Ascending aorta (tissue), 2 donors: ENCODE data around the gene ABCB10. TPM values are rescaled to one million over a fixed set of nuclear protein-coding genes. Genes with fewer than 3 reads are reported as not detected.

Experiments used
- DNase-seq, 2 donors: peaks; one replicate each; pipeline ENCODE4 v3.0.0-alpha.2; 2019; ENCODE audit warnings: low spot score in 2 of 2
- H3K27ac ChIP-seq, 2 donors: fragments of 200-600 bp; sonication (generic); one replicate each; pipeline ENCODE4 v1.5.1; 2016 to 2017; ENCODE audit warnings: mild to moderate bottlenecking in 1 of 2
- H3K27me3 ChIP-seq: fragments of 200-600 bp; sonication (generic); one replicate; pipeline ENCODE4 v1.5.1; 2017
- H3K36me3 ChIP-seq, 2 donors: fragments of 200-600 bp; sonication (generic); one replicate each; pipeline ENCODE4 v1.5.1; 2016
- H3K4me1 ChIP-seq, 2 donors: fragments of 200-600 bp; sonication (generic); one replicate each; pipeline ENCODE4 v1.5.1; 2016 to 2017; ENCODE audit warnings: mild to moderate bottlenecking in 1 of 2
- H3K4me3 ChIP-seq, 2 donors: fragments of 200-600 bp; sonication (generic); one replicate each; pipeline ENCODE4 v1.5.1; 2016 to 2017; ENCODE audit warnings: mild to moderate bottlenecking in 1 of 2
- H3K9me3 ChIP-seq, 2 donors: fragments of 200-600 bp; sonication (generic); one replicate each; pipeline ENCODE4 v1.5.1; 2016
- CTCF ChIP-seq, 3 experiments: fragments of 200-600 bp in 2 of 3; fragments of 450-650 bp in 1 of 3; sonication (generic) in 2 of 3; IDR thresholded peaks; one replicate each; pipeline ENCODE4 v1.5.1; 2016 to 2019; ENCODE audit warnings: antibody characterized with exemption in 3 of 3, mild to moderate bottlenecking in 1 of 3, moderate library complexity in 1 of 3
- intact Hi-C: fragments of 100-400 bp; cut with DNase I; formaldehyde crosslinking; loops from one replicate; pipeline ENCODE4 v1.15.1; 2023
- total RNA-seq: library from RNA; depleted of rRNA; stranded (reverse); fragments of >200 nt; gene quantifications from one replicate; pipeline ENCODE4 v1.1.0, GENCODE V29; 2016

ABCB10 gene
- total RNA-seq: 25.2 TPM

GRCh38 chr1:229558460-229559335 is at the start of gene ABCB10:
Gene ABCB10, minus strand, starts transcription at chr1:229558707. Its CDS starts 55 bp downstream, at chr1:229558652.
- Histone ChIP-seq H3K27ac (peak within 1 kb of the TSS; percentile 85 to 94), H3K4me1 (peaks cover 3 to 38% of the 10 kb centered on the region in 2 donors), H3K27me3 (no peaks in the 10 kb centered on the region), H3K36me3 (no peaks in the 10 kb centered on the region), H3K9me3 (no peaks in the 10 kb centered on the region), H3K4me3 (peak within 1 kb of the TSS; percentile 91 to 94)
- peak; percentile 87 to 98 for DNase-seq
- intact Hi-C loops: loop anchor here (1.0 to 2.0 kb wide), 3 partner anchors 38 to 508 kb away; partner anchors contain the start of genes GALNT2, TAF5L and URB2
- peak; percentile 81 to 89 (median 87) for TF ChIP-seq CTCF (IDR thresholded peaks at IDR 0.05)

GRCh38 chr1:229607370-229607769 is 48.9 kb upstream of the ABCB10 start:
- TF ChIP-seq CTCF (IDR thresholded peaks at IDR 0.05): no peak
- Histone ChIP-seq H3K4me1 (no peaks in the 10 kb centered on the region), H3K27me3 (no peaks in the 10 kb centered on the region), H3K4me3 (no peak overlapping the region), H3K9me3 (no peaks in the 10 kb centered on the region), H3K27ac (no peak overlapping the region), H3K36me3 (peaks cover 70 to 92% of the 10 kb centered on the region in 2 donors)
- DNase-seq: no peak
- intact Hi-C loops: no loop called here

- Histone ChIP-seq H3K27me3 (no peaks in the 10 kb centered on the region), H3K27ac (no peak overlapping the region), H3K9me3 (no peaks in the 10 kb centered on the region), H3K36me3 (peaks cover 46 to 67% of the 10 kb centered on the region in 2 donors), H3K4me1 (peaks cover 11 to 29% of the 10 kb centered on the region in 2 donors), H3K4me3 (no peak overlapping the region)
- intact Hi-C loops: no loop called here
- TF ChIP-seq CTCF (IDR thresholded peaks at IDR 0.05): no peak
- DNase-seq: no peak
These were observed 45.0 kb upstream of the ABCB10 start for GRCh38 chr1:229603371-229604005.

GRCh38 chr1:229600229-229600628 is 41.7 kb upstream of the ABCB10 start:
- TF ChIP-seq CTCF (IDR thresholded peaks at IDR 0.05): no peak
- intact Hi-C loops: no loop called here
- peaks cover 26 to 40% of the 10 kb centered on the region in 2 donors for H3K36me3 ChIP-seq

GRCh38 chr1:229599218-229599954 is 40.9 kb upstream of the ABCB10 start:
- no peak overlapping the region for H3K4me3 ChIP-seq
- TF ChIP-seq CTCF (IDR thresholded peaks at IDR 0.05): no peak
- peaks cover 27 to 38% of the 10 kb centered on the region in 2 donors for H3K36me3 ChIP-seq
- H3K9me3 ChIP-seq: no peaks in the 10 kb centered on the region
- H3K27me3 ChIP-seq: no peaks in the 10 kb centered on the region
- DNase-seq: no peak
- peaks cover 20 to 50% of the 10 kb centered on the region in 2 donors for H3K4me1 ChIP-seq
- intact Hi-C loops: no loop called here
- H3K27ac ChIP-seq: peak overlapping the region; percentile 92 to 94

More at GRCh38 chr1:229600229-229600628, 41.7 kb upstream of the ABCB10 start:
- Histone ChIP-seq H3K4me3 (no peak overlapping the region), H3K4me1 (peaks cover 20 to 50% of the 10 kb centered on the region in 2 donors), H3K27me3 (no peaks in the 10 kb centered on the region), H3K9me3 (no peaks in the 10 kb centered on the region), H3K27ac (peak overlapping the region; percentile 92 to 94)
- DNase-seq: no peak
